ENCODE results near the gene STIM2.

STIM2 gene

GRCh38 chr4:26837993-26838842 lies 22.4 kb upstream of the STIM2 start:
- DNase-seq = no peak

GRCh38 chr4:26839016-26839415 lies 21.6 kb upstream of the STIM2 start:
- no peak for DNase-seq

- no peak for DNase-seq
Measured at GRCh38 chr4:26839534-26839951, 21.1 kb upstream of the STIM2 start.

- DNase-seq = no peak
Measured at GRCh38 chr4:26840786-26841185, 19.9 kb upstream of the STIM2 start.

GRCh38 chr4:26842911-26843310 lies 17.7 kb upstream of the STIM2 start:
- no peak for DNase-seq

GRCh38 chr4:26850528-26850927 lies 10.1 kb upstream of the STIM2 start:
- no peak for DNase-seq

GRCh38 chr4:26851129-26851528 lies 9.5 kb upstream of the STIM2 start:
- DNase-seq = no peak

GRCh38 chr4:26854701-26855100 lies 5.9 kb upstream of the STIM2 start:
- DNase-seq = no peak

GRCh38 chr4:26856906-26857277 lies 3.7 kb upstream of the STIM2 start:
- no peak for DNase-seq

GRCh38 chr4:26857278-26858034 lies 3.2 kb upstream of the STIM2 start:
- peak; percentile 91 for DNase-seq

GRCh38 chr4:26858035-26858918 lies 2.4 kb upstream of the STIM2 start:
- no peak for DNase-seq

GRCh38 chr4:26858947-26859401 lies 1.7 kb upstream of the STIM2 start:
- no peak for DNase-seq

- no peak for DNase-seq
Measured at GRCh38 chr4:26859762-26860156, 882 bp upstream of the STIM2 start.

- DNase-seq = peak; percentile 80
Measured at GRCh38 chr4:26860922-26861433, 337 bp downstream of the STIM2 start.

- peak; percentile 77 for DNase-seq
Measured at GRCh38 chr4:26861434-26862186, 969 bp downstream of the STIM2 start.

GRCh38 chr4:26862381-26862915 lies 1.8 kb downstream of the STIM2 start:
- no peak for DNase-seq

GRCh38 chr4:26863512-26863911 lies 2.9 kb downstream of the STIM2 start:
- DNase-seq = no peak

- no peak for DNase-seq
Measured at GRCh38 chr4:26864899-26865298, 4.3 kb downstream of the STIM2 start.

- DNase-seq = no peak
Measured at GRCh38 chr4:26866203-26866602, 5.6 kb downstream of the STIM2 start.

- DNase-seq = no peak
Measured at GRCh38 chr4:26866781-26867180, 6.1 kb downstream of the STIM2 start.

GRCh38 chr4:26867914-26868684 lies 7.5 kb downstream of the STIM2 start:
- DNase-seq = no peak

Data from left hindlimb (tissue), 1 donor.